MCF 10A (cell line): Measurements from ENCODE around the gene SETD1B. TPM values are rescaled to one million over a fixed set of nuclear protein-coding genes. Genes with fewer than 3 reads are reported as not detected.

Source experiments
- BruUV-seq: library from RNA; stranded (reverse); fragments of 400-500 nt; replicated peaks from 2 replicates; lab custom pipeline; 2021; lab: Mats Ljungman, UMichigan
- CTCF ChIA-PET: fragments of 300-600 bp; sonication (Branson Sonifier 250); formaldehyde crosslinking; extraction: SDS; loops from one replicate; lab custom pipeline; 2021; ENCODE audit warnings: antibody characterized with exemption, inconsistent platforms; lab: Yijun Ruan, JAX
- POLR2A ChIA-PET: fragments of 300-600, 350-650 bp; sonication (Branson Sonifier 250); formaldehyde crosslinking; extraction: SDS; loops from one replicate; lab custom pipeline; 2020; ENCODE audit warnings: antibody characterized with exemption, inconsistent platforms; lab: Yijun Ruan, JAX
- DNase-seq: peaks from one replicate; pipeline ENCODE4 v3.0.0-alpha.2; 2018; ENCODE audit not compliant: unreplicated experiment
- H3K27ac Mint-ChIP-seq: one replicate; pipeline ENCODE4 v1.8.0; 2022; ENCODE audit warnings: mild to moderate bottlenecking, low read depth, mixed read lengths; ENCODE audit not compliant: unreplicated experiment
- H3K27me3 Mint-ChIP-seq: one replicate; pipeline ENCODE4 v1.8.0; 2022; ENCODE audit warnings: mixed read lengths; ENCODE audit not compliant: insufficient read depth, unreplicated experiment
- H3K36me3 Mint-ChIP-seq: one replicate; pipeline ENCODE4 v1.8.0; 2022; ENCODE audit warnings: mild to moderate bottlenecking, moderate library complexity, mixed read lengths; ENCODE audit not compliant: insufficient read depth, unreplicated experiment
- H3K4me1 Mint-ChIP-seq: one replicate; pipeline ENCODE4 v1.8.0; 2022; ENCODE audit warnings: mixed read lengths; ENCODE audit not compliant: insufficient read depth, unreplicated experiment
- H3K4me3 Mint-ChIP-seq: one replicate; pipeline ENCODE4 v1.8.0; 2022; ENCODE audit warnings: mild to moderate bottlenecking, moderate library complexity, mixed read lengths; ENCODE audit not compliant: unreplicated experiment
- H3K9me3 Mint-ChIP-seq: one replicate; pipeline ENCODE4 v1.8.0; 2022; ENCODE audit warnings: mixed read lengths; ENCODE audit not compliant: unreplicated experiment
- intact Hi-C: fragments of 100-400 bp; cut with micrococcal nuclease; formaldehyde crosslinking; loops from 2 replicates; pipeline ENCODE4 v1.14.1; 2022
- total RNA-seq: library from RNA; stranded (reverse); gene quantifications from 2 replicates; pipeline ENCODE4 v1.2.3, GENCODE V29; 2022
- TF ChIP-seq, protein P1 (sequence below): fragments of 200-600 bp; IDR thresholded peaks from one replicate; pipeline ENCODE4 v1.8.0; 2022; ENCODE audit warnings: antibody characterized with exemption, mild to moderate bottlenecking; ENCODE audit not compliant: unreplicated experiment

The SETD1B gene
- total RNA-seq, 1 experiment from 2014 or later = 19.7 TPM

DNA sequence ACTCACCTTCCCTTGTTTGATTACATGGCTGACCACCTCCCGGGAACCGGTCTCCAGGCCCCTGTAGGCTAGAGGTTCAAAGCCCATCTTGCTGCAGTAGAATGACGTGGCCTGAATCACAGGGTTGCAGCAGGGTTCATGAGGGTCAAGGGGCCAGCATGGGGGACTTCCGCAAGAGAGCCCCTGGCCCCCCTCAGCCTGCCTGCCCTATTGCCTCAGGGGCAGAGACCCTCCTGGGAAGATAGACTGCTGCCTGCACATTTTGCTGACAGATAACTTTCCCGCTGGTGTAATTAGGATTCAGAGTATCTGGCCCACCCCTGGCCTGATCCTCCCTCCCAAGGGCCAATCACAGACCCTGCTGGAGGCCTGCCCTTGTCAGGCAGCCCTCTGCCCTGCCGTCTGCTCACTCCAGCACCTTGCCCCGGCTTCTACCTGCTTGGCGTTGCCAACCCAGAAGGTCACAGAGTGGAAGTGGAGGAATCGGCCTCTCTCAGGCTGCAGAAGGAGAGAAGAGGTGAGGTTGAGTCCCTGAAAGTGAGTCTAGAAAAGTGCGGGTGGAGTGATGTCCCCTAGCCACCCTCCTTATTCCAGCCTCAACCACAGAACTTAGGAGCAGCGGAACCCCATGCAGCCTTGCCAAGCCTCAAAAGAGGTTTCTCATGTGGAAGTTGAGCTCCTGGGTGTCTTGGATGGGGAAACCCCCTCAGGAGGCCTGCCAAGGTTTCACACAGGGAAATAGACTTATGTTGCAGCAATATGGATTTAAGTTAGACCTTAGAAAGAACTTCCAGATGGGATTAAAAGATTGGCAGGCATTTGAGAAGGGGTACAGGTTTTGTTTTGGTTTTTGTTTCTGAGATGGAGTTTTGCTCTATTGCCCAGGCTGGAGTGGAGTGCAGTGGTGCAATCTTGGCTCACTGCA, 53.8 kb downstream of the SETD1B start:
- TF ChIP-seq, protein P1, sequence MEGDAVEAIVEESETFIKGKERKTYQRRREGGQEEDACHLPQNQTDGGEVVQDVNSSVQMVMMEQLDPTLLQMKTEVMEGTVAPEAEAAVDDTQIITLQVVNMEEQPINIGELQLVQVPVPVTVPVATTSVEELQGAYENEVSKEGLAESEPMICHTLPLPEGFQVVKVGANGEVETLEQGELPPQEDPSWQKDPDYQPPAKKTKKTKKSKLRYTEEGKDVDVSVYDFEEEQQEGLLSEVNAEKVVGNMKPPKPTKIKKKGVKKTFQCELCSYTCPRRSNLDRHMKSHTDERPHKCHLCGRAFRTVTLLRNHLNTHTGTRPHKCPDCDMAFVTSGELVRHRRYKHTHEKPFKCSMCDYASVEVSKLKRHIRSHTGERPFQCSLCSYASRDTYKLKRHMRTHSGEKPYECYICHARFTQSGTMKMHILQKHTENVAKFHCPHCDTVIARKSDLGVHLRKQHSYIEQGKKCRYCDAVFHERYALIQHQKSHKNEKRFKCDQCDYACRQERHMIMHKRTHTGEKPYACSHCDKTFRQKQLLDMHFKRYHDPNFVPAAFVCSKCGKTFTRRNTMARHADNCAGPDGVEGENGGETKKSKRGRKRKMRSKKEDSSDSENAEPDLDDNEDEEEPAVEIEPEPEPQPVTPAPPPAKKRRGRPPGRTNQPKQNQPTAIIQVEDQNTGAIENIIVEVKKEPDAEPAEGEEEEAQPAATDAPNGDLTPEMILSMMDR = no peak
- H3K27ac Mint-ChIP-seq = no peak overlapping the region
- no peak overlapping the region for H3K4me3 Mint-ChIP-seq
- no peaks in the 10 kb centered on the region for H3K9me3 Mint-ChIP-seq
- H3K36me3 Mint-ChIP-seq = no peaks in the 10 kb centered on the region
- ChIA-PET POLR2A (no interaction called here), CTCF (no interaction called here)
- H3K27me3 Mint-ChIP-seq = no peaks in the 10 kb centered on the region
- DNase-seq = no peak
- peaks cover 15% of the 10 kb centered on the region for H3K4me1 Mint-ChIP-seq
- intact Hi-C loops = no loop called here
- BruUV-seq = no TSS peak

DNA sequence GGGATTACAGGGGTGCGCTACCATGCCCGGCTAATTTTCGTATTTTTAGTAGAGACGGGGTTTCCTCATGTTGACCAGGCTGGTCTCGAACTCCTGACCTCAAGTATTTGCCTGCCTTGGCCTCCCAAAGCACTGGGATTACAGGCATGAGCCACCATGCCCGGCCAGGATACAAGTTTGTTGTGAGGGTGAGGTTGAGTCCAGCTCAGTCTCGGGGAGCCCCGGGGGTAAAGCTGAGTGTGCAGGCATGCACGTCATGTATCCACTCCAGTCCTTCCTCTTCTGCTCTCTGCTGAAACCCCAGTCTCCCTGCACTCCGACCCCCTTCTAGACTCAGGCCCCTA, 54.5 kb downstream of the SETD1B start:
- TF ChIP-seq, protein P1 = no peak
- peaks cover 15% of the 10 kb centered on the region for H3K4me1 Mint-ChIP-seq
- no peaks in the 10 kb centered on the region for H3K9me3 Mint-ChIP-seq
- intact Hi-C loops = no loop called here
- H3K4me3 Mint-ChIP-seq = no peak overlapping the region
- CTCF ChIA-PET = no interaction called here
- POLR2A ChIA-PET = no interaction called here
- no TSS peak for BruUV-seq
- no peak overlapping the region for H3K27ac Mint-ChIP-seq
- H3K36me3 Mint-ChIP-seq = no peaks in the 10 kb centered on the region
- no peak for DNase-seq
- no peaks in the 10 kb centered on the region for H3K27me3 Mint-ChIP-seq

DNA sequence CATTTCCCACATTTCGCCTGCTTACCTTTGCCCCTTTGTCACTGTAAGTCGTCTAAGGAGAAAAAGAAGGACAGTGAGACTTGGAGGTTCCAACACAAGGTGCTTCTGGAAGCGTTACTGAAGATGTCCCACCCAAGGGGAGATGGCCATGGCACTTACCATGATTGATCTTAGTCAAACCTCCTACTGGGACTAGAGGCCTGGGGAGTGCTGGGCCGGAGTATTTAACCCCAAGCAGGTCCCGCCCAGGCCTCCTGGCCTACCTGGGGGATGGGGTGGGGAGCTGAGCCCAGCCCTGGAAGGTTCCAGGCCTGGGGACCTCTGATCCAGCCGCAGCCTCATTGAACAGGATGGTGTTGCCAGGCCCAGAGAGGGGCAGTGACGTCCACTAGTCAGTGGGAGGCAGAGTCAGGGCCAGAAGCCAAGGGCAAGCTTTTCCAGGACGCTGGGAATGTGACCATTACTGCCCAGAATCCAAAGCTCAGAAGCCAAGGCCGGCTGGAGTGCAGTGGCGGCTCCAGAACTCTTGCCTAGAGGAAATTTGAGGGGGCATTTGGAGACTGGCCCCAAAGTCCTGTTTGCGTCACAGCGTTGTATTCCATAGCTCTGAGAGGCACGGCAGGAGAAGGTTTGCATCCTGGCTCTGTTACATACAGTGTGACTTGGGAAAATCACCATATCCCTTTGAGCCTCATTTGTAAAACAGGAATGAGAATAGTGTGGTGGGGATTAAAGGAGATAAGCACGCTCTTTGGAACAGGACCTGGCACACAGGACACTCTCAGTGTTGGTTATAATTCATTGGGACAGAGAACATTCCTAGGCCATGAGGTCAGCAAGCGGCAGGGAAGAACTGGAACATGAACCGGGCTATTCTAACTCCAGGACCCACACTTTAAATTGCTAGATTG, 55.1 kb downstream of the SETD1B start, which contains the start of gene HPD:
Gene HPD (minus strand): TSS at position 198 of the 911 bp plus-strand sequence. CDS start 36 bp downstream, at position 162.
- peak; percentile 78 for DNase-seq
- intact Hi-C loops = no loop called here
- no peak within 1 kb of the TSS for H3K4me3 Mint-ChIP-seq
- H3K36me3 Mint-ChIP-seq = no peaks in the 10 kb centered on the region
- POLR2A ChIA-PET = interaction anchor here (0.6 kb wide), 1 partner anchor 154 kb away, joined by 3 read pairs; no protein-coding TSS in a partner anchor
- H3K27me3 Mint-ChIP-seq = no peaks in the 10 kb centered on the region
- BruUV-seq = no TSS peak
- H3K4me1 Mint-ChIP-seq = peaks cover 15% of the 10 kb centered on the region
- TF ChIP-seq, protein P1 = no peak
- no peak within 1 kb of the TSS for H3K27ac Mint-ChIP-seq
- no peaks in the 10 kb centered on the region for H3K9me3 Mint-ChIP-seq
- CTCF ChIA-PET = interaction anchor here (1.4 kb wide), 2 partner anchors 23 to 65 kb away, joined by 3 to 5 read pairs; partner anchors contain the start of gene RHOF
